Suprapubic skin (tissue), 4 donors: ENCODE measurements around the gene GRIN2B. TPM values are rescaled to one million over a fixed set of nuclear protein-coding genes. Genes with fewer than 3 reads are reported as not detected.

Experiments used
- DNase-seq, 2 donors: peaks; one replicate each; pipeline ENCODE4 v3.0.0-alpha.2; 2019; ENCODE audit warnings: low spot score in 2 of 2
- H3K27ac ChIP-seq: fragments of 200-600 bp; sonication (generic); one replicate; pipeline ENCODE4 v1.5.1; 2019
- H3K27me3 ChIP-seq: fragments of 200-600 bp; sonication (generic); one replicate; pipeline ENCODE4 v1.5.1; 2019
- H3K36me3 ChIP-seq: fragments of 200-600 bp; sonication (generic); one replicate; pipeline ENCODE4 v1.5.1; 2019
- H3K4me1 ChIP-seq: fragments of 200-600 bp; sonication (generic); one replicate; pipeline ENCODE4 v1.5.1; 2019
- H3K4me3 ChIP-seq: fragments of 200-600 bp; sonication (generic); one replicate; pipeline ENCODE4 v1.5.1; 2019; ENCODE audit warnings: mild to moderate bottlenecking
- H3K9me3 ChIP-seq: fragments of 200-600 bp; sonication (generic); one replicate; pipeline ENCODE4 v1.5.1; 2019
- EP300 ChIP-seq: sonication (generic); formaldehyde crosslinking; IDR thresholded peaks from one replicate; pipeline ENCODE4 v1.6.1; 2017; ENCODE audit warnings: antibody characterized with exemption
- POLR2A ChIP-seq, 2 donors: fragments of 450-650 bp; IDR thresholded peaks; one replicate each; pipeline ENCODE4 v1.6.1; 2017; ENCODE audit warnings: antibody characterized with exemption in 2 of 2, mild to moderate bottlenecking in 2 of 2, moderate library complexity in 2 of 2
- POLR2AphosphoS5 ChIP-seq, 3 donors: sonication (generic); formaldehyde crosslinking; IDR thresholded peaks; one replicate each; pipeline ENCODE4 v1.6.1; 2017; ENCODE audit warnings: antibody characterized with exemption in 3 of 3
- WGBS: methylation state at CpG from one replicate; pipeline ENCODE4 v1.1.5; 2018; 5-methylcytosine and 5-hydroxymethylcytosine counted together
- total RNA-seq, 4 donors: library from RNA; depleted of rRNA; stranded (reverse); fragments of >200 nt; gene quantifications; one replicate each; pipeline ENCODE4 v1.1.0, GENCODE V29; 2016
- TF ChIP-seq, protein P1 (sequence below), 2 donors: fragments of 200-600 bp in 1 of 2; fragments of 450-650 bp in 1 of 2; sonication (generic) in 1 of 2; IDR thresholded peaks; one replicate each; pipeline ENCODE4 v1.5.1; 2016 to 2019; ENCODE audit warnings: antibody characterized with exemption in 2 of 2, mild to moderate bottlenecking in 1 of 2, moderate library complexity in 1 of 2

GRIN2B gene
- total RNA-seq, 4 donors from 2014 or later: 0.04 to 0.26 (median 0.08) TPM; not detected in 1

DNA sequence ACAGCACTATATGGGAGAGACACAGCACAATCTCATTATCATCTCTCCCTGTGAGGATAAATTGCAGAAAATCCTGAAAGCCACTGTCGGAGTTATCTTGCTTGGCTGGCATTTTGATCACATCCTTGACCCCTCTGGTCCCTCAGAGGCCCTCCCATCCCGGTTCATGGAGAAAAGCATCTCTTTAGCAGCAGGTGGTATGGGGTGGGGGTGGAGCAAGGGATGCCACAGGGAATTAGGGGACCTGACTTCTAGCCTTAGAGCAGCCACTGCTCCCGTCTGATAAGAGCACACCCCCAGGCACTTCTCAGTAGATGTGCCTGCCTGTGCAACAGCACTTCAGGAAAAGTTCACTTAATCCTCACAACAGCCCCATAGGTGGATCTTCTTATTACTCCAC lies 38.6 kb downstream of the GRIN2B start:
- H3K4me1 ChIP-seq: no peaks in the 10 kb centered on the region
- H3K36me3 ChIP-seq: no peaks in the 10 kb centered on the region
- no peaks in the 10 kb centered on the region for H3K9me3 ChIP-seq
- no peak overlapping the region for H3K4me3 ChIP-seq
- WGBS: 40% methylated on average over 3 of the region's 3 CpGs
- no peak overlapping the region for H3K27ac ChIP-seq
- TF ChIP-seq, protein P1, sequence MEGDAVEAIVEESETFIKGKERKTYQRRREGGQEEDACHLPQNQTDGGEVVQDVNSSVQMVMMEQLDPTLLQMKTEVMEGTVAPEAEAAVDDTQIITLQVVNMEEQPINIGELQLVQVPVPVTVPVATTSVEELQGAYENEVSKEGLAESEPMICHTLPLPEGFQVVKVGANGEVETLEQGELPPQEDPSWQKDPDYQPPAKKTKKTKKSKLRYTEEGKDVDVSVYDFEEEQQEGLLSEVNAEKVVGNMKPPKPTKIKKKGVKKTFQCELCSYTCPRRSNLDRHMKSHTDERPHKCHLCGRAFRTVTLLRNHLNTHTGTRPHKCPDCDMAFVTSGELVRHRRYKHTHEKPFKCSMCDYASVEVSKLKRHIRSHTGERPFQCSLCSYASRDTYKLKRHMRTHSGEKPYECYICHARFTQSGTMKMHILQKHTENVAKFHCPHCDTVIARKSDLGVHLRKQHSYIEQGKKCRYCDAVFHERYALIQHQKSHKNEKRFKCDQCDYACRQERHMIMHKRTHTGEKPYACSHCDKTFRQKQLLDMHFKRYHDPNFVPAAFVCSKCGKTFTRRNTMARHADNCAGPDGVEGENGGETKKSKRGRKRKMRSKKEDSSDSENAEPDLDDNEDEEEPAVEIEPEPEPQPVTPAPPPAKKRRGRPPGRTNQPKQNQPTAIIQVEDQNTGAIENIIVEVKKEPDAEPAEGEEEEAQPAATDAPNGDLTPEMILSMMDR (IDR thresholded peaks at IDR 0.05): no peak
- TF ChIP-seq EP300 (no peak), POLR2AphosphoS5 (IDR thresholded peaks at IDR 0.05) (no peak), POLR2A (IDR thresholded peaks at IDR 0.05) (no peak)
- no peaks in the 10 kb centered on the region for H3K27me3 ChIP-seq
- DNase-seq: no peak

DNA sequence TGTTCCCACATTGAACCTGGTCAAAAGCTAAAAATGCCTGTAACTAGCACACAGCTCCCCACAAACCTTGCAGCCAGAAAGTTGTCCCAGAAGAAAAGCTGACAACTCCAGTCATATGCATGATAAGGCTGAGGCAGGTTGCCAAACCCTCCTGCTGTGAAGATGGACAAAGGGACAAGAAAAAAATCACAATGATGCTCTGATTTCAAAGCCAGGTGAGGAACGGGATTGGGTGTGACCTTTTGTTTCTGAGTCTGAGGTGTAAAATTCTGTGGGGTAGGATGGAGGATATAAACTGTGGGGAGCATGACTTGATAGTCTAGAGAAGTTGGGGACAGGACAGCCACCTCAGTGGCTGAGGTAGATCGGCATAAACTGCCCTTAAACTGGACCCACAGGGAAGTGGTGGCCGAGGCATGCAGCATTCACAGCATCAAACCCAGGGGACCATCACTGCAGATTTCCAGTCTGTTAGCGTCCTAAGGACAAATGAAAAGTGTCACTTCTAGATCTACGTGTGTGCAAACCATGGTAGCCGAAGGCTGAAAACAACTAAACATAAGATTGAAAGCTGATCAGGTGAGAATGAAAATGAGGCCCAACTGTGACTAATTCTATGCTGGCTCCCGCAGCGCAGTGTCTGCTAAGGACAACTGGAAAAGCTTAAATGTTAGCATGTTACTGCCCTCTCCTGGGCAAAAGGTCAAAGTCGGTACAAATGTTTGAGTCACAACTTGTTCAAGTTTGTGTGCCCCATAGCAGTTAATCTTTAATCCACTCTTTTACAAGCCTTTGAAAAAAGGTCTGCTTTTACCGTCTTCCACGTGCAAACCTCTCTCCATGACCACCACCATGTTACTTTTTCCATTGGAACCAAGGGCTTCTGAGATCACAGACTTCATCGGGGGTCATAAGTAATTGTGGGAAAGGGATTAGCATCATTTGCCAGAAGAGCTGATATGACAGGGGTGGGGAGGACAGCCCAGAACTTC lies 39.8 kb downstream of the GRIN2B start:
- no peaks in the 10 kb centered on the region for H3K9me3 ChIP-seq
- no peak for DNase-seq
- 35% methylated on average over 12 of the region's 12 CpGs for WGBS
- H3K4me1 ChIP-seq: no peaks in the 10 kb centered on the region
- H3K27ac ChIP-seq: no peak overlapping the region
- no peaks in the 10 kb centered on the region for H3K27me3 ChIP-seq
- H3K4me3 ChIP-seq: no peak overlapping the region
- no peaks in the 10 kb centered on the region for H3K36me3 ChIP-seq
- TF ChIP-seq EP300: no peak
- no peak for TF ChIP-seq POLR2A (IDR thresholded peaks at IDR 0.05)
- no peak for TF ChIP-seq POLR2AphosphoS5 (IDR thresholded peaks at IDR 0.05)
- TF ChIP-seq, protein P1 (IDR thresholded peaks at IDR 0.05): peak in 1 of 2 donors; percentile 6

- Histone ChIP-seq H3K4me3 (no peak overlapping the region), H3K4me1 (no peaks in the 10 kb centered on the region), H3K36me3 (no peaks in the 10 kb centered on the region), H3K27me3 (no peaks in the 10 kb centered on the region), H3K9me3 (no peaks in the 10 kb centered on the region), H3K27ac (no peak overlapping the region)
- DNase-seq: no peak
- no peak for TF ChIP-seq POLR2AphosphoS5 (IDR thresholded peaks at IDR 0.05)
- TF ChIP-seq POLR2A (IDR thresholded peaks at IDR 0.05): no peak
- TF ChIP-seq EP300: no peak
- TF ChIP-seq, protein P1 (IDR thresholded peaks at IDR 0.05): no peak
- 53% methylated on average over 7 of the region's 7 CpGs for WGBS
These were observed 41.0 kb downstream of the GRIN2B start for GRCh38 chr12:13940335-13940865.

- WGBS: 78% methylated on average over 2 of the region's 2 CpGs
- Histone ChIP-seq H3K4me1 (no peaks in the 10 kb centered on the region), H3K27me3 (no peaks in the 10 kb centered on the region), H3K4me3 (no peak overlapping the region), H3K9me3 (no peaks in the 10 kb centered on the region), H3K27ac (no peak overlapping the region), H3K36me3 (no peaks in the 10 kb centered on the region)
- DNase-seq: no peak
- TF ChIP-seq, protein P1 (IDR thresholded peaks at IDR 0.05): no peak
- TF ChIP-seq POLR2A (IDR thresholded peaks at IDR 0.05) (no peak), EP300 (no peak), POLR2AphosphoS5 (IDR thresholded peaks at IDR 0.05) (no peak)
These were observed 43.7 kb downstream of the GRIN2B start for GRCh38 chr12:13937735-13938134.

DNA sequence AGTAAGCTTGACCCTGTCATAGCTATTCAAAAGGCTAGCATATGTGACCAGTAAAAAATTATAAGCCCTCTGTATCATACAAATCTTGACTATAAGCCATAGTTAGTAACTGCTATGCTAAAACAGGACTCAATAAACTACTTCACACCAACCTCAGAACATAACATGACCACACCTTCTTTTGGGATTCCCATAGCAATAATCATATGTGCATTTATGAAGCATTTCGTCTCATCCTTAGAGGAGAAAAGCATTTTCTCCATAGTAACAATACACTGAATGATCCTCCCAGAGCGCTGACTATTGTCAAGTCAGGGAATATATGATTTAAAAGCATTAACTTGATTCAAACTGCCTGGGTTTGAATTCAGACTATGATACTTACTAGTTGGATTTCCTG lies 46.2 kb downstream of the GRIN2B start:
- H3K36me3 ChIP-seq: no peaks in the 10 kb centered on the region
- H3K9me3 ChIP-seq: no peaks in the 10 kb centered on the region
- no peak overlapping the region for H3K4me3 ChIP-seq
- DNase-seq: no peak
- 46% methylated on average over 2 of the region's 2 CpGs for WGBS
- H3K27me3 ChIP-seq: no peaks in the 10 kb centered on the region
- no peak for TF ChIP-seq POLR2AphosphoS5 (IDR thresholded peaks at IDR 0.05)
- TF ChIP-seq POLR2A (IDR thresholded peaks at IDR 0.05): no peak
- TF ChIP-seq, protein P1 (IDR thresholded peaks at IDR 0.05): no peak
- no peaks in the 10 kb centered on the region for H3K4me1 ChIP-seq
- no peak overlapping the region for H3K27ac ChIP-seq
